Retinal pigment epithelial cell (primary cell): Measurements from ENCODE around the gene CRYBB1.

ENCODE experiments used
- DNase-seq: peaks from one replicate; pipeline ENCODE4 v3.0.0-alpha.2; 2010; ENCODE audit warnings: low read depth
- H3K4me3 ChIP-seq: 2 replicates; pipeline ENCODE4 v1.5.1; 2011; ENCODE audit warnings: mild to moderate bottlenecking, low read length, control low read depth, moderate library complexity
- TF ChIP-seq, protein P1 (sequence below): conservative IDR thresholded peaks from 2 replicates; pipeline ENCODE4 v1.5.1; 2011; ENCODE audit warnings: low read depth, low read length, control low read depth, inconsistent platforms

Gene CRYBB1

DNA sequence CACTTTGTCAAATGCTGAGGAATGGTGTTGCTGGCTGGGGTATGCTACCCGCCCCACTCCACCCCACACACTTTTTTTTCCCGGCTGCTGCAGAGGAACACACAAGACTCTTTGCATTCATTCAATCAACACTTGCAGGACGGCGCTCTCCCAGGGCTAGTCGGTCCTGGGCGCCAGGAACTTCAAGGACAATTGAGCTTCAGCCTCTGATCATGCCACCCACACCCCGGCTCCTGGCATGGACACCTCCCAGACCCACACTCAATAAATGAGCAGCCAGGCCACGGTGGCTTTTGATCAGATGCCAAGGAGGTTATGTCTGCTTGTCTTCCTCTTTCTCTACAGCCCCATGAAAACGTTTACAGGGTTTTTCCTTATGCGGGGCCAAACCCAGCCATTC lies 47.7 kb downstream of the CRYBB1 start:
- TF ChIP-seq, protein P1, sequence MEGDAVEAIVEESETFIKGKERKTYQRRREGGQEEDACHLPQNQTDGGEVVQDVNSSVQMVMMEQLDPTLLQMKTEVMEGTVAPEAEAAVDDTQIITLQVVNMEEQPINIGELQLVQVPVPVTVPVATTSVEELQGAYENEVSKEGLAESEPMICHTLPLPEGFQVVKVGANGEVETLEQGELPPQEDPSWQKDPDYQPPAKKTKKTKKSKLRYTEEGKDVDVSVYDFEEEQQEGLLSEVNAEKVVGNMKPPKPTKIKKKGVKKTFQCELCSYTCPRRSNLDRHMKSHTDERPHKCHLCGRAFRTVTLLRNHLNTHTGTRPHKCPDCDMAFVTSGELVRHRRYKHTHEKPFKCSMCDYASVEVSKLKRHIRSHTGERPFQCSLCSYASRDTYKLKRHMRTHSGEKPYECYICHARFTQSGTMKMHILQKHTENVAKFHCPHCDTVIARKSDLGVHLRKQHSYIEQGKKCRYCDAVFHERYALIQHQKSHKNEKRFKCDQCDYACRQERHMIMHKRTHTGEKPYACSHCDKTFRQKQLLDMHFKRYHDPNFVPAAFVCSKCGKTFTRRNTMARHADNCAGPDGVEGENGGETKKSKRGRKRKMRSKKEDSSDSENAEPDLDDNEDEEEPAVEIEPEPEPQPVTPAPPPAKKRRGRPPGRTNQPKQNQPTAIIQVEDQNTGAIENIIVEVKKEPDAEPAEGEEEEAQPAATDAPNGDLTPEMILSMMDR, result no peak
- DNase-seq, result no peak
- H3K4me3 ChIP-seq, result no peak overlapping the region

DNA sequence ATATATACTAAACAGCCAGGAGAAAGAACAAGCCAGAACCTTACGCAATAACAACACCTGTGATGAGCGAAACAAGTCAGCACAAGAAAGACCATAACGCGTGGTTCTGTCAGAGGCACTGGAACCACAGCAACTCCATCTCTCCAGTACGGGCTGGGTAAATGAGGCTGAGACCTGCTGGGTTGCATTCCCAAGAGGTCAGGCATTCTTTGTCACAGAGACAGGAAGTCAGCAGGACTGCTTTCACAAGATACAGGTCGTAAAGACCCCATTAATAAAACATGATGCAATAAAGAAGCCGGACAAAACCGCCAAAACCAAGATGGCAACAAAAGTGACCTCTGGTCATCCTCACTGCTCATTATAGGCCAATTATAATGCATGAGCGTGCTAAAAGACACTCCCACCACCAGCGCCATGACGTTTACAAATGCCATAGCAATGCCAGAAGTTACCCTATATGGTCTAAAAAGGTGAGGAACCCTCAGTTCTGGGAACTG lies 49.6 kb downstream of the CRYBB1 start:
- no peak overlapping the region for H3K4me3 ChIP-seq
- TF ChIP-seq, protein P1, result no peak
- no peak for DNase-seq

DNA sequence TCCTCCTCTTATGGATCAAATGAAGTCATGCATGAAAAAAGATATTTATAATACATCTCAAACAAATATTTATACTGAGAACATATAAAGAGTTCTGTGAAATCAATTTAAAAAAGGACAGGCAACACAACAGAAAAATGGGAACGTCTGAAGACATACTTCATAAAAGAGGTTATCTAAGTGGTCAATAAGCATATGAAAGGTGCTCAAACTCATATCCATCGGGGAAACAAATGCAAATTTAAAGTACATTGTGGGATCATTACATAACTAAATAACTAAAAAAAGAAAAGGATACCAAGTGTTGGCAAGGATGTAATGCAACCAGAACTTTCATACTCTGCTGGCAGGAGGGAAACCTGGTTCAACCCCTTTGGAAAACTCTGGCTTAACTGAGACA lies 50.2 kb downstream of the CRYBB1 start:
- no peak overlapping the region for H3K4me3 ChIP-seq
- no peak for DNase-seq
- TF ChIP-seq, protein P1, result no peak

DNA sequence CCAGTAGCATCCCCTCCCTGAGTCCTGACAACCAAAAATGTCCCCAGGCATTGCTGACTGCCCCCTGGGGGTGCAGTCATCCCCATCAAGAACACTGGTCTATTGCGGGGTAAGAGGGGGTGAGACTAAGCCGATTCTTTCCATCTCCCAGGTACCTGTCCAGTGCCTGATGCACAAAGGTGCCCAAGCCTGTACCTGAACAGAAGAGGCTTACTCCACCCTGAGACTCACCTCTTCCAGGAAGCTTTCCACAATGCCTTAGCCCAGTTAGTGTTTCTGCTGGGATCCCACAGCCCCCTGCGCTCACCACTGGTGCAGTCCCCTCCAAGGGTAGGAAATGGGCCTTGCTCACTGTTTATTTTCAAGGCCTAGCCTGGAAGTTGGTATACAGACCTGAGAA lies 50.8 kb downstream of the CRYBB1 start:
- TF ChIP-seq, protein P1, result no peak
- H3K4me3 ChIP-seq, result no peak overlapping the region
- DNase-seq, result no peak

DNA sequence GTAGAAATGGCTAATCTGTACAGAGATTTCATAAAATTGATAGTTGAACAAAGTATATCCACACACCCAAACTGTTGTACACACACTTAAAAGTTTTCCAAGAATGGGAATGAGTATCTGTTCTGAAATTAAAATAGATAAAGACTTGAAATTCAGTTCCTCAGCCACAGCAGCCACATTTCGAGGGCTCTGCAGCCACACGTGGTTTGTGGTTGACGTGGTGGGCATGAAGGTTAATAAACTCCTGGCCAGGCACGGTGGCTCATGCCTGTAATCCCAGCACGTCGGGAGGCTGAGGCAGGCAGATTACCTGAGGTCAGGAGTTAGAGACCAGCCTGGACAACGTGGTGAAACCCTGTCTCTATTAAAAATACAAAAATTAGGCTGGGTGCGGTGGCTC lies 51.9 kb downstream of the CRYBB1 start:
- TF ChIP-seq, protein P1, result no peak
- no peak overlapping the region for H3K4me3 ChIP-seq
- DNase-seq, result no peak

DNA sequence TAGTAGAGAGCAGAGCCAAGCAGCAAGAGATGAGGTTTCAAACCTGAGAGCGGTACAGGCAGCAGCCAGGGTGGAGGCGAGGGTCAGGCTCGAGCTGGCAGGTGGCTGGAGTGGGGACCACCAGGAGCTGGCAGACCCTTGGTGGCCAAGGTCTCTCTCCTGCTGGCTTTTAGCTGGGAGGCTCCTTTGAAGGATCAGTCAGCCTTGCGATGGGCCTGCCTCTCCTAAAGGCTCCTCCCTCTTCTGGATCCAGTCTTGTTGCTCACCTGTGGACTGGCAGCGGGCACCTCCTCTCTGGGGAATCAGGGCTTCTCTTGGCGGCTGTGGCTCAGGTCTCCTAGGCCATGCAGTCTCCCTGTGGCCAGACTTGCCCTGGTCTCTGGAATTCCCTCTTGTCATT lies 52.6 kb downstream of the CRYBB1 start:
- DNase-seq, result no peak
- TF ChIP-seq, protein P1, result no peak
- H3K4me3 ChIP-seq, result no peak overlapping the region

DNA sequence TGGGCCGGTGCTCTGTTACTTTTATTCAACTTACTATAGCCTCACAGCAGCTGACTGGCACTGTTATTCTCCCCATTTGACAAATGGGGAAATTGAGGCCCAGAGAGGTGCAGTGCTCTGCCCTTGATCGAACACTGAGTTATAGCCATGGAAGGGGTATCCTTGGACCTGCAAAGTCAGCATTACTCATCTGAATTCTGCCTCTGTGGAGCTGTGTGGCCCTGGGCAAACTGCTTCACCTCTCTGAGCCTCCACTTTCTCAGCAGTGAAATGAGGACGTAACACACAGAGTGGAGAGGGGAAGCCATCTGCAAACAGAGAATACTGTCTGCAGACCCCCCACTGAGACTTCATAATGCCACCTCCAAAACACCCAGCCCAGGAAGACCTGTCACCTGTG lies 53.2 kb downstream of the CRYBB1 start:
- TF ChIP-seq, protein P1, result no peak
- H3K4me3 ChIP-seq, result no peak overlapping the region
- DNase-seq, result no peak
